ENCODE data around the gene GABPB1.

The GABPB1 gene

DNA sequence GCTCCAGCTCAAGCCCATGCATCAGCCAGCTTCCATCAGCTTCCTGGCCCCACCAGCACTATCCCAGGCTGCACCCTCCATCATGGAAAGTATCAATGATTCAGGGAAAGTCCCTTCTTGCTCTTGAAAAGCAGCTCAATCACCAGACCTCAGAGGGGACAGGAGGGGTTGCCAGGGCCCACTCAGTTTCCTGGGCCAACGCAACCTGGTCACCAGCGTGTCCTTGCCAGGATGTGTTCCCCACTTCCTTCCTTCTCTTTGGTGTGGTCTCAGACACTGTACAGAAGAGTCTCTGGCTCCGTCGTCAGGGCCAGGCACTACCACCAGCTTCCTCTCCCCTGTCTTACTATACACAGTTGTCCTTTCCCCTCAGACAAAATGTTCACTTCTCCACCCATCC, 92.5 kb downstream of the GABPB1 start:
- Histone ChIP-seq H3K27me3 (ENCODE audit: insufficient read depth, low read length) (0 out of 2 replicates have a peak, but pooled peaks cover 4% of the 10 kb centered on the region), H2AFZ (ENCODE audit: low read length) (no peak overlapping the region), H3K4me1 (ENCODE audit: insufficient read depth, low read length, severe bottlenecking) (no peaks in the 10 kb centered on the region), H3K9ac (ENCODE audit: low read length) (no peak overlapping the region), H4K20me1 (ENCODE audit: insufficient read depth, low read length) (no peaks in the 10 kb centered on the region), H3K36me3 (ENCODE audit: insufficient read depth, low read length) (no peaks in the 10 kb centered on the region), H3K4me2 (ENCODE audit: low read length) (no peak overlapping the region), H3K4me3 (ENCODE audit: low read depth, low read length, poor library complexity, severe bottlenecking) (no peak overlapping the region), H3K9me3 (ENCODE audit: low read length) (no peaks in the 10 kb centered on the region), H3K9me2 (ENCODE audit: low read depth, low read length) (no peaks in the 10 kb centered on the region), H3F3A (ENCODE audit: insufficient read depth, low read length) (no peaks in the 10 kb centered on the region), H3K79me2 (ENCODE audit: insufficient read depth, low read length) (no peaks in the 10 kb centered on the region), H3K27ac (ENCODE audit: low read depth, low read length, poor library complexity, severe bottlenecking) (no peak overlapping the region)
- TF ChIP-seq EZH2 (IDR thresholded peaks at IDR 0.05; ENCODE audit: borderline replicate concordance, low read length) = no peak
- TF ChIP-seq, protein P1, sequence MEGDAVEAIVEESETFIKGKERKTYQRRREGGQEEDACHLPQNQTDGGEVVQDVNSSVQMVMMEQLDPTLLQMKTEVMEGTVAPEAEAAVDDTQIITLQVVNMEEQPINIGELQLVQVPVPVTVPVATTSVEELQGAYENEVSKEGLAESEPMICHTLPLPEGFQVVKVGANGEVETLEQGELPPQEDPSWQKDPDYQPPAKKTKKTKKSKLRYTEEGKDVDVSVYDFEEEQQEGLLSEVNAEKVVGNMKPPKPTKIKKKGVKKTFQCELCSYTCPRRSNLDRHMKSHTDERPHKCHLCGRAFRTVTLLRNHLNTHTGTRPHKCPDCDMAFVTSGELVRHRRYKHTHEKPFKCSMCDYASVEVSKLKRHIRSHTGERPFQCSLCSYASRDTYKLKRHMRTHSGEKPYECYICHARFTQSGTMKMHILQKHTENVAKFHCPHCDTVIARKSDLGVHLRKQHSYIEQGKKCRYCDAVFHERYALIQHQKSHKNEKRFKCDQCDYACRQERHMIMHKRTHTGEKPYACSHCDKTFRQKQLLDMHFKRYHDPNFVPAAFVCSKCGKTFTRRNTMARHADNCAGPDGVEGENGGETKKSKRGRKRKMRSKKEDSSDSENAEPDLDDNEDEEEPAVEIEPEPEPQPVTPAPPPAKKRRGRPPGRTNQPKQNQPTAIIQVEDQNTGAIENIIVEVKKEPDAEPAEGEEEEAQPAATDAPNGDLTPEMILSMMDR (IDR thresholded peaks at IDR 0.05; ENCODE audit: low read length) = no peak

DNA sequence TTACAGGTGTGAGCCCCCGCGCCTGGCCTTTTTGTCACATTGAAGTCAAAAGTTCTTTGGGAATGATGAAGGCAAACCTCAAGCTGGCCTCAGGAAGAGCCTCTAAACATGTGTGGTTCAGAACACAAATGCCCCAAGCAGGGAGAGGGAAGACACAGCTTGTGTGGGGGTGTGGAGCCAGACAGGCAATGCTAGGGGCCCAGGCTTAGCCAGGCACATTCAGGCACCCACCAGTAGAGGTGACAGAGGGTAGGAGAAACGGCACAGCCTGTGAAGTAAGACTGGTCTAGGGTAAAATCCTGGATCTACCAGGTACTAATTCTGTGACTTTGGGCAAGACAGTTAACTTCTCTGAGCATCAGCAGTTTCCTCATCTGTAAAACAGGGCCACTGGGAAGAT, 93.0 kb downstream of the GABPB1 start:
- no peaks in the 10 kb centered on the region for H3K36me3 ChIP-seq (ENCODE audit: insufficient read depth, low read length)
- no peaks in the 10 kb centered on the region for H3K4me1 ChIP-seq (ENCODE audit: insufficient read depth, low read length, severe bottlenecking)
- H2AFZ ChIP-seq (ENCODE audit: low read length) = no peak overlapping the region
- no peak for TF ChIP-seq EZH2 (IDR thresholded peaks at IDR 0.05; ENCODE audit: borderline replicate concordance, low read length)
- TF ChIP-seq, protein P1 (IDR thresholded peaks at IDR 0.05; ENCODE audit: low read length) = no peak
- no peak overlapping the region for H3K27ac ChIP-seq (ENCODE audit: low read depth, low read length, poor library complexity, severe bottlenecking)
- no peaks in the 10 kb centered on the region for H3K9me3 ChIP-seq (ENCODE audit: low read length)
- no peak overlapping the region for H3K4me2 ChIP-seq (ENCODE audit: low read length)
- H3F3A ChIP-seq (ENCODE audit: insufficient read depth, low read length) = no peaks in the 10 kb centered on the region
- H3K27me3 ChIP-seq (ENCODE audit: insufficient read depth, low read length) = 0 out of 2 replicates have a peak, but pooled peaks cover 4% of the 10 kb centered on the region
- H3K79me2 ChIP-seq (ENCODE audit: insufficient read depth, low read length) = no peaks in the 10 kb centered on the region
- H3K4me3 ChIP-seq (ENCODE audit: low read depth, low read length, poor library complexity, severe bottlenecking) = no peak overlapping the region
- H3K9me2 ChIP-seq (ENCODE audit: low read depth, low read length) = no peaks in the 10 kb centered on the region
- no peak overlapping the region for H3K9ac ChIP-seq (ENCODE audit: low read length)
- H4K20me1 ChIP-seq (ENCODE audit: insufficient read depth, low read length) = no peaks in the 10 kb centered on the region

DNA sequence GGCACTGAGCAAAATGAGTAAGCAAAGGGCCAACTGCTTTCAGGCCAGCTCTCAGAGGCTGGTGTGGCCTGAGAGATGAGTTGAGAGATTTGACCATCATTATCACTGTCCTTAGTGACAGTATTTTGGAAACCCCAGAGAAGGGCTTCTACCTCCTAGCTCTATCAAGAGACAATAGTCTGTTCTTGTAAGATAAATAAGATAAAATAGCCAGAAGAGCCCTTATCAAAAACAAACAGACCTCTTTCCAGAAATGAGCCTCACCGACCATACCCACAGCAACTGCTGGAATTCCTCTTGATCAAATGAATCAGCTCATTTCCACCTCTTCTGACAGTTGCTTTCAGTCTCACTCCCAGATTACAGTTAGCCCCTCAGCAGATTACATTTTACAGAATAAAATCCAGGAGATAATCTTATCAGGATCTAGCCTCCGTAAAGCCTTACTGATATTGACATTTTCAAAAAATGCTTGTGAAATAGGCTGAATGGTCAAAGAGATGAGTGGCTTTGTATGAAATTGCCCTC, 94.0 kb downstream of the GABPB1 start:
- Histone ChIP-seq H3K9ac (ENCODE audit: low read length) (no peak overlapping the region), H2AFZ (ENCODE audit: low read length) (no peak overlapping the region), H3K79me2 (ENCODE audit: insufficient read depth, low read length) (no peaks in the 10 kb centered on the region), H3F3A (ENCODE audit: insufficient read depth, low read length) (no peaks in the 10 kb centered on the region), H3K4me1 (ENCODE audit: insufficient read depth, low read length, severe bottlenecking) (no peaks in the 10 kb centered on the region), H4K20me1 (ENCODE audit: insufficient read depth, low read length) (no peaks in the 10 kb centered on the region), H3K27me3 (ENCODE audit: insufficient read depth, low read length) (0 out of 2 replicates have a peak, but pooled peaks cover 4% of the 10 kb centered on the region), H3K9me2 (ENCODE audit: low read depth, low read length) (no peaks in the 10 kb centered on the region), H3K9me3 (ENCODE audit: low read length) (no peaks in the 10 kb centered on the region), H3K4me2 (ENCODE audit: low read length) (no peak overlapping the region), H3K4me3 (ENCODE audit: low read depth, low read length, poor library complexity, severe bottlenecking) (no peak overlapping the region), H3K27ac (ENCODE audit: low read depth, low read length, poor library complexity, severe bottlenecking) (no peak overlapping the region), H3K36me3 (ENCODE audit: insufficient read depth, low read length) (no peaks in the 10 kb centered on the region)
- TF ChIP-seq, protein P1 (IDR thresholded peaks at IDR 0.05; ENCODE audit: low read length) = no peak
- TF ChIP-seq EZH2 (IDR thresholded peaks at IDR 0.05; ENCODE audit: borderline replicate concordance, low read length) = no peak
